PC-9 (cell line): ENCODE measurements around the gene INTS7.

ENCODE experiments used
- EZH2 ChIP-seq: fragments of 200-600 bp; sonication (generic); IDR thresholded peaks from 2 replicates; pipeline ENCODE4 v1.8.0; 2017; ENCODE audit warnings: antibody characterized with exemption, low read depth
- TF ChIP-seq, protein P1 (sequence below): fragments of 200-600 bp; sonication (generic); conservative IDR thresholded peaks from 2 replicates; pipeline ENCODE4 v1.6.1; 2017; ENCODE audit warnings: mixed run types, antibody characterized with exemption, mild to moderate bottlenecking, moderate library complexity

DNA sequence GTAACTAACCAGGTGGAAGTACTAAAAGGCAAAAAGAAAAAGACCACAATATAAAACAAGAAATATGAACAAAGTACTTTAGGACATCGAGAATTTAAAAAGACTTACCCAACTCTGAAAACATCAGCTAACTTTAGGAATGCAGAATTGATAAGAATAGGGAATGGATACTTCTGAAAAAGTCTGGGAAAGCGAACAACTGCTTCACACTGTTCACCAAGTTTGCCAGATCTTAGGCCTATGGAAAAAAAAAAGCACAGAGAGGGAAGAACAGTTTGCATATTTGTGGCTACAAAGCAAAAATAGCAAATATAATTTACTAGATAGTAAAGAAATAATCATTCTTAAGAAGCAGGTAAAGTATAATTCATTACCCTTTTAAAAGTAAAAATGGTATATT lies 14.4 kb downstream of the INTS7 start:
- TF ChIP-seq, protein P1, sequence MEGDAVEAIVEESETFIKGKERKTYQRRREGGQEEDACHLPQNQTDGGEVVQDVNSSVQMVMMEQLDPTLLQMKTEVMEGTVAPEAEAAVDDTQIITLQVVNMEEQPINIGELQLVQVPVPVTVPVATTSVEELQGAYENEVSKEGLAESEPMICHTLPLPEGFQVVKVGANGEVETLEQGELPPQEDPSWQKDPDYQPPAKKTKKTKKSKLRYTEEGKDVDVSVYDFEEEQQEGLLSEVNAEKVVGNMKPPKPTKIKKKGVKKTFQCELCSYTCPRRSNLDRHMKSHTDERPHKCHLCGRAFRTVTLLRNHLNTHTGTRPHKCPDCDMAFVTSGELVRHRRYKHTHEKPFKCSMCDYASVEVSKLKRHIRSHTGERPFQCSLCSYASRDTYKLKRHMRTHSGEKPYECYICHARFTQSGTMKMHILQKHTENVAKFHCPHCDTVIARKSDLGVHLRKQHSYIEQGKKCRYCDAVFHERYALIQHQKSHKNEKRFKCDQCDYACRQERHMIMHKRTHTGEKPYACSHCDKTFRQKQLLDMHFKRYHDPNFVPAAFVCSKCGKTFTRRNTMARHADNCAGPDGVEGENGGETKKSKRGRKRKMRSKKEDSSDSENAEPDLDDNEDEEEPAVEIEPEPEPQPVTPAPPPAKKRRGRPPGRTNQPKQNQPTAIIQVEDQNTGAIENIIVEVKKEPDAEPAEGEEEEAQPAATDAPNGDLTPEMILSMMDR = no peak
- TF ChIP-seq EZH2 = no peak
